HFFc6 (cell line): ENCODE results near the gene CTNNA3. TPM values are rescaled to one million over a fixed set of nuclear protein-coding genes. Genes with fewer than 3 reads are reported as not detected.

Source experiments
- DNase-seq: peaks from one replicate; pipeline ENCODE4 v3.0.0-alpha.2; 2018
- H3K27ac Mint-ChIP-seq: 2 replicates; pipeline ENCODE4 v1.8.0; 2020; ENCODE audit warnings: mild to moderate bottlenecking, mixed read lengths
- H3K27me3 Mint-ChIP-seq: 2 replicates; pipeline ENCODE4 v1.8.0; 2021; ENCODE audit warnings: mild to moderate bottlenecking, moderate library complexity, mixed read lengths; ENCODE audit not compliant: insufficient read depth
- H3K36me3 Mint-ChIP-seq: 2 replicates; pipeline ENCODE4 v1.8.0; 2021; ENCODE audit warnings: low read depth, mixed read lengths
- H3K4me1 Mint-ChIP-seq: 2 replicates; pipeline ENCODE4 v1.8.0; 2020; ENCODE audit warnings: low read depth, mixed read lengths
- H3K4me3 Mint-ChIP-seq: 2 replicates; pipeline ENCODE4 v1.8.0; 2020; ENCODE audit warnings: mild to moderate bottlenecking, moderate library complexity, mixed read lengths
- H3K9me3 Mint-ChIP-seq: 2 replicates; pipeline ENCODE4 v1.8.0; 2020; ENCODE audit warnings: mild to moderate bottlenecking, mixed read lengths
- total RNA-seq, 6 experiments: library from RNA; stranded (reverse); fragmentation: NEBNext Ultra II Directional; extraction: Animal tissue kit (Norgen Biotek cat#: 25700); gene quantifications; 2 replicates in 1 of 6; 3 replicates in 5 of 6; pipeline ENCODE4 v1.2.3, GENCODE V29; 2021
- TF ChIP-seq, protein P1 (sequence below): fragments of 200-600 bp; sonication (generic); IDR thresholded peaks from 2 replicates; pipeline ENCODE4 v1.5.0; 2021; ENCODE audit warnings: antibody characterized with exemption, mild to moderate bottlenecking

The CTNNA3 gene
- total RNA-seq, 6 experiments from 2014 or later, result not detected

DNA sequence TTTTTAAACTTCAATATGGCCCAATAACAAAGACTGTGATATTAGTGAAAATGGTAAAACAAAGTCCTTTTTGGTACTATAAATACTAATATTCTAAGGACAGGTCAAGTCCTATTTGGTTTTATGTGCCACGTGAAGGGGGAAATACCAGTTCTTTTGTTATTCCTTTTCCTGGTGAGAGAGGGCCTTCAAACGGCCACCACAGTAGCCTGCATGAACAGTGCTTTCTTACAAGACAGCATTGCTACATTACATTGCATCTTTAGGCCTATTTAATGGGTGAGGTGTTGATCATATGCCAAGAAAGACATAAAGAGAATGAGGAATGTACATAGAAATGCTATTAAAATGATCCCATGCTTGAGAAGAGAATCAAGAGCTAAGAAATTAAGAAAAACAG lies 555.4 kb downstream of the CTNNA3 start:
- H3K36me3 Mint-ChIP-seq, result no peaks in the 10 kb centered on the region
- H3K27me3 Mint-ChIP-seq, result no peaks in the 10 kb centered on the region; the same call in 1 of the 2 replicates
- peaks cover 21% of the 10 kb centered on the region for H3K9me3 Mint-ChIP-seq

DNA sequence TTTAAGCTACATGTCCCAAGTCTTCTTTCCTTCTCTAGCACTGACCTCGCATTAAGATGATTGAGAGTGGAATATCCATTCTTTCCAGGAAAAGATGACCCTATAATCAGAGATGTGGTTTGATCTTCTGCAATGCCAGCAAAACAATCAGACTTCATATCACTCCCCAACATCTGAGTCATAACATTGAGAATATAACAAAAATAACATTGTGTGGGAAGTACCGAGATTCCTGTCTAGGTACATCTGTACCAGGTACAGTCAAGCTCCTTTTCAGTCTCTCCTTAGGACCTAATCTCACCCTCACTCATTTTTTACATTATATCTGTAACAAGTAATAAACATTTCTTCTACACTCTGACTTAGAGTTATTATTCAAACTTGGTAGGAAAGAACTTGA lies 568.6 kb downstream of the CTNNA3 start:
- Mint-ChIP-seq H3K27ac (no peak overlapping the region), H3K4me1 (no peaks in the 10 kb centered on the region)
- TF ChIP-seq, protein P1, sequence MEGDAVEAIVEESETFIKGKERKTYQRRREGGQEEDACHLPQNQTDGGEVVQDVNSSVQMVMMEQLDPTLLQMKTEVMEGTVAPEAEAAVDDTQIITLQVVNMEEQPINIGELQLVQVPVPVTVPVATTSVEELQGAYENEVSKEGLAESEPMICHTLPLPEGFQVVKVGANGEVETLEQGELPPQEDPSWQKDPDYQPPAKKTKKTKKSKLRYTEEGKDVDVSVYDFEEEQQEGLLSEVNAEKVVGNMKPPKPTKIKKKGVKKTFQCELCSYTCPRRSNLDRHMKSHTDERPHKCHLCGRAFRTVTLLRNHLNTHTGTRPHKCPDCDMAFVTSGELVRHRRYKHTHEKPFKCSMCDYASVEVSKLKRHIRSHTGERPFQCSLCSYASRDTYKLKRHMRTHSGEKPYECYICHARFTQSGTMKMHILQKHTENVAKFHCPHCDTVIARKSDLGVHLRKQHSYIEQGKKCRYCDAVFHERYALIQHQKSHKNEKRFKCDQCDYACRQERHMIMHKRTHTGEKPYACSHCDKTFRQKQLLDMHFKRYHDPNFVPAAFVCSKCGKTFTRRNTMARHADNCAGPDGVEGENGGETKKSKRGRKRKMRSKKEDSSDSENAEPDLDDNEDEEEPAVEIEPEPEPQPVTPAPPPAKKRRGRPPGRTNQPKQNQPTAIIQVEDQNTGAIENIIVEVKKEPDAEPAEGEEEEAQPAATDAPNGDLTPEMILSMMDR, result no peak

More for the DNA sequence above, 555.4 kb downstream of the CTNNA3 start:
- H3K4me3 Mint-ChIP-seq, result no peak overlapping the region
- TF ChIP-seq, protein P1, result no peak
- no peaks in the 10 kb centered on the region for H3K4me1 Mint-ChIP-seq
- no peak for DNase-seq
- no peak overlapping the region for H3K27ac Mint-ChIP-seq

DNA sequence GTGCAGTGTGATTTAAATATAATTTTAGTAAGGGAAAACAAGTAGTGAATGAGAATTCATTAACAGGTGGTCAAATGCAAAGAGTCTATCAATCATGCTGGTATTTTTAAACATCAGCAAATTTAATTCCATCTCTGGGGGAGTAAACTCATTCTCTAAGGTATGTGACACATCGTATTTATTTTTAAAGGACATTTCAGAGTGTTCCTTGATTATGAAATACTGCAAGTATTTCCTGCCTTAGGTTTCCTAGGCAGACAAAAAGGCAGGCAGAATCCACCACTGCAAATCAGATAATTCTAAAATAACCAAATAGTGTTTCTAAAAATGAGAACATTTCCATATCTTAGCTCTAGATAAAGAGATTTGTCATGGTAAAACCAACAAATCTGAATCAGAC lies 576.3 kb downstream of the CTNNA3 start:
- Mint-ChIP-seq H3K27ac (no peak overlapping the region), H3K27me3 (no peaks in the 10 kb centered on the region), H3K9me3 (peaks cover 22% of the 10 kb centered on the region), H3K4me1 (no peaks in the 10 kb centered on the region), H3K4me3 (no peak overlapping the region), H3K36me3 (no peaks in the 10 kb centered on the region)
- TF ChIP-seq, protein P1, result no peak
- no peak for DNase-seq

More for the DNA sequence above, 568.6 kb downstream of the CTNNA3 start:
- DNase-seq, result no peak
- Mint-ChIP-seq H3K4me3 (no peak overlapping the region), H3K27me3 (no peaks in the 10 kb centered on the region), H3K9me3 (peaks cover 17% of the 10 kb centered on the region), H3K36me3 (no peaks in the 10 kb centered on the region)

DNA sequence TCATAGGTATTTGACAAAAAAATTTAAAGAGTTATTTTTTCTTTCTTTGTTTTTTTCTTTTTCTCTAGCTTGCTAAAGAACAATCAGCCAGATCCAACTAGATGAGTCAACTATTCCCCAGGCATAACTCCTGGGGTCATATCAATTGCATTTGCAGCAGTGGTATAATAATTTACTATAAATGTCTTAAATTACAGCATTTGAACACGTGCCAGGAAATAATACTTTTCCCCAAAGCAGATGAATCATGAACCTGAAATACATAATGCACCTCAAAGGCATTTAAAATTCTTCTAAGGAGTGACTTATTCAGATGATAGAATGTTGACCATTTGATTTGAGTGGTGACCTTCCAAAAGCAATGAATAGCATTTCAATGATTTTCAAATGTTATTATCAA lies 580.0 kb downstream of the CTNNA3 start:
- Mint-ChIP-seq H3K4me1 (no peaks in the 10 kb centered on the region), H3K27ac (no peak overlapping the region), H3K27me3 (no peaks in the 10 kb centered on the region), H3K4me3 (no peak overlapping the region), H3K36me3 (no peaks in the 10 kb centered on the region), H3K9me3 (peaks cover 21% of the 10 kb centered on the region)
- no peak for DNase-seq
- TF ChIP-seq, protein P1, result no peak

DNA sequence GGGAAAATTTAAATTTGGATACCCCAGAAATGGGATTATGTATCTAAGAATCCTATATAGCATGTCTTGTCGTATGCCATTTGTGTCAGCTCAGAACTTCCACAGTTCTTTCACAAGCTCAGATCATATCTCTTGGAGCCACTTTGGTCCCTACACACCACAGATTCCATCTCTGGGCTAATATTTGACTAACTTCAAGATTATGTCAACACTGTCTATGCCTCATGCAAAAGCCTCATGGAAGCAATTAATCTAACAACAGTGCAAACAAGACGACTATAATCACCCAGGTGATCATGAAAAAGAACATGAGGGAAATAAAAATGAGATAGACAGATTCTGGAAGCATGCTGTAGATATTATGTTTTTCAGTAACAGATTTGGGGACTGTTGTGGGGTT lies 581.0 kb downstream of the CTNNA3 start:
- TF ChIP-seq, protein P1, result no peak
- DNase-seq, result no peak
- no peak overlapping the region for H3K4me3 Mint-ChIP-seq
- H3K9me3 Mint-ChIP-seq, result peaks cover 13% of the 10 kb centered on the region
- no peaks in the 10 kb centered on the region for H3K27me3 Mint-ChIP-seq
- no peaks in the 10 kb centered on the region for H3K4me1 Mint-ChIP-seq
- no peaks in the 10 kb centered on the region for H3K36me3 Mint-ChIP-seq
- no peak overlapping the region for H3K27ac Mint-ChIP-seq

DNA sequence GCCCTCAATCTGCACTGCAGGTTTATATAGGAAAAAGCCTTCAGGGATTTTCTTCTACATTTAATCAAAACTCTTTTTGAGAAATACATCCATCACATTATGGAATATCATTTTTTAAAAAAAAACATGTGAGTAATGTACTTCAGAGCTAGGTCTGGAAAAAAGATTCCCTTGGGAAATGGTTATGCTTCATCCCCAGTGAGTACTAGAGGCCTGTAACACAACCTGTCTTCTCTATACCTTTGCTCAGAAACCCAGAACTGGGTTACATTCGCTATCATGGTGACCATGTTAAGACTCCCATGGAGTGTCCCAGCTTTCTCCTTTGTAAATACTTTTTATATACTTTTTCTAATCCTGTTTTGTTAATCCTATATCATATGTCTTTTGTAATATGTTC lies 583.2 kb downstream of the CTNNA3 start:
- H3K27me3 Mint-ChIP-seq, result no peaks in the 10 kb centered on the region
- H3K27ac Mint-ChIP-seq, result no peak overlapping the region
- TF ChIP-seq, protein P1, result no peak

More for the DNA sequence above, 583.2 kb downstream of the CTNNA3 start:
- no peak for DNase-seq
- no peaks in the 10 kb centered on the region for H3K36me3 Mint-ChIP-seq
- H3K9me3 Mint-ChIP-seq, result peaks cover 13% of the 10 kb centered on the region
- H3K4me1 Mint-ChIP-seq, result no peaks in the 10 kb centered on the region
- H3K4me3 Mint-ChIP-seq, result no peak overlapping the region
